T47D (cell line): ENCODE results near the gene DPP7.

Experiments used
- DNase-seq, 2 experiments: peaks; one replicate each; pipeline versions ENCODE4 v3.0.0 to v3.0.0-alpha.2; 2011 to 2012; ENCODE audit warnings: low read depth in 1 of 2, low spot score in 1 of 2
- JUND ChIP-seq: IDR thresholded peaks from 2 replicates; pipeline ENCODE4 v1.6.1; 2012; ENCODE audit warnings: low read depth
- in situ Hi-C: cut with HindIII; loops from 2 replicates; pipeline ENCODE4 v1.10.0; 2016; ENCODE audit warnings: low sequenced_read_pairs, low pct_unique_long_range_greater_than_20kb

Gene DPP7

GRCh38 chr9:137117269-137117731 lies 2.8 kb upstream of the DPP7 start:
- in situ Hi-C loops, result no loop called here
- no peak for DNase-seq
- no peak for TF ChIP-seq JUND

- in situ Hi-C loops, result no loop called here
- no peak for TF ChIP-seq JUND
- DNase-seq, result no peak
Measured at GRCh38 chr9:137116728-137117127, 2.2 kb upstream of the DPP7 start.

- no peak for TF ChIP-seq JUND
- in situ Hi-C loops, result no loop called here
- peak in 1 of 2 experiments; percentile 52 for DNase-seq
Measured at GRCh38 chr9:137116027-137116507, 1.5 kb upstream of the DPP7 start.

GRCh38 chr9:137115394-137116026 lies 977 bp upstream of the DPP7 start:
- in situ Hi-C loops, result no loop called here
- no peak for DNase-seq
- no peak for TF ChIP-seq JUND

GRCh38 chr9:137114220-137114612 lies 317 bp downstream of the DPP7 start:
- in situ Hi-C loops, result no loop called here
- DNase-seq, result no peak
- TF ChIP-seq JUND, result no peak

GRCh38 chr9:137113385-137114159 lies 961 bp downstream of the DPP7 start:
- no peak for TF ChIP-seq JUND
- no peak for DNase-seq
- in situ Hi-C loops, result no loop called here

GRCh38 chr9:137112564-137113384 lies 1.8 kb downstream of the DPP7 start:
- in situ Hi-C loops, result no loop called here
- no peak for TF ChIP-seq JUND
- no peak for DNase-seq

GRCh38 chr9:137111788-137112563 lies 2.6 kb downstream of the DPP7 start:
- no peak for TF ChIP-seq JUND
- in situ Hi-C loops, result no loop called here

GRCh38 chr9:137110911-137111787 lies 3.4 kb downstream of the DPP7 start:
- no peak for DNase-seq
- no peak for TF ChIP-seq JUND
- in situ Hi-C loops, result no loop called here

More at GRCh38 chr9:137111788-137112563, 2.6 kb downstream of the DPP7 start:
- no peak for DNase-seq

- no peak for TF ChIP-seq JUND
- no peak for DNase-seq
- in situ Hi-C loops, result no loop called here
Measured at GRCh38 chr9:137110147-137110910, 4.2 kb downstream of the DPP7 start.
